Measurements from ENCODE around the gene LPP. TPM values are rescaled to one million over a fixed set of nuclear protein-coding genes. Genes with fewer than 3 reads are reported as not detected.

LPP gene
- total and polyA plus RNA-seq, 9 of the 15 experiments (the other 6 are each of a cell fraction or from before 2014, with no cell fraction given): 0.07 to 0.18 TPM; not detected in 7

DNA sequence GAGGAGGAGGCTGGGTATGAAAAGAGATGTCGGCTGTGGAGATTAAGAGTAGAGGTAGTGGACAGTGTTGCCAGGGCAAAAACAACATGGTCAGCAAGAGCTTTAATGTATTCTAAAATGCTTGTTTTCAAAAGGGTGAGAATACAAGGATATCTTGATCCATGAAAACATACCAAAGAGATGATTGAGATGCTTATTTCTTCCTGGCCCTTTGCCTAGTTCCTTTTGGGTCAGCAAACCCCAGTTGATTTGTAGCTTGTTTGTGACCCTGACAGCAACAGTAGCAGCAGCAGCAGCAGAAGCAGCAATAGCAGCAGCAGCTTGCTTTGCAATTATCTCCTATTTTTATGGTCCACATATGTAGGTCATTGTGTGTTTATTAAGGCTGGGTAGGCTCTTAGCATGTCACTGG, 337.3 kb downstream of the LPP start:
- intact Hi-C loops (cut with micrococcal nuclease) (no loop called here), in situ Hi-C loops (cut with MboI) (no loop called here)
- TF ChIP-seq ZNF445 (CRISPR knock-in tag; IDR thresholded peaks at IDR 0.05; ENCODE audit: low read depth) (no peak), PTTG1 (tag; IDR thresholded peaks at IDR 0.05; ENCODE audit: low read depth) (no peak), FOXM1 (IDR thresholded peaks at IDR 0.05; ENCODE audit: low read depth) (no peak), FOXM1 (CRISPR knock-in tag; IDR thresholded peaks at IDR 0.05; ENCODE audit: low read depth) (no peak)
- Histone ChIP-seq H3K27me3 (ENCODE audit: control insufficient read depth in 2 of 2, insufficient read depth in 2 of 2, low read length in 2 of 2) (no peaks in the 10 kb centered on the region), H3K4me2 (ENCODE audit: insufficient read depth, low read length) (no peak overlapping the region), H4K20me1 (replicated peaks; ENCODE audit: control insufficient read depth, insufficient read depth, low read length) (no peaks in the 10 kb centered on the region), H3K9ac (ENCODE audit: insufficient read depth in 1 of 2, low read depth in 2 of 2, low read length in 2 of 2) (no peak overlapping the region), H3K4me1 (replicated peaks in 1 of 2; ENCODE audit: control insufficient read depth in 2 of 2, insufficient read depth in 2 of 2, low read length in 2 of 2) (no peaks in the 10 kb centered on the region), H3K4me3 (no peak overlapping the region), H3K9me3 (replicated peaks; ENCODE audit: control insufficient read depth, insufficient read depth, low read depth, low read length) (no peaks in the 10 kb centered on the region), H3K79me2 (ENCODE audit: control insufficient read depth, insufficient read depth, low read length) (no peaks in the 10 kb centered on the region), H3K36me3 (ENCODE audit: control insufficient read depth, insufficient read depth, low read length) (no peaks in the 10 kb centered on the region), H2AFZ (ENCODE audit: low read depth, low read length) (no peak overlapping the region), H3K27ac (ENCODE audit: extremely low read depth, low read depth, low read length) (no peak overlapping the region), H3K9me1 (ENCODE audit: control insufficient read depth, insufficient read depth, low read length) (no peaks in the 10 kb centered on the region)
- DNase-seq (ENCODE audit: extremely low read depth in 1 of 4, low spot score in 3 of 4) (no peak), FAIRE-seq (no peak), ATAC-seq (no peak)
- 0% methylated on average over 1 of the region's 1 CpG for WGBS (ENCODE audit: insufficient coverage, low coverage, missing lambda C conversion rate)
- CTCF ChIA-PET (ENCODE audit: low intra/inter-chr PET ratio): no interaction called here
- BruUV-seq (replicated peaks): no TSS peak
- POLR2A ChIA-PET: no interaction called here

- no peaks in the 10 kb centered on the region for H3K9me3 ChIP-seq (replicated peaks; ENCODE audit: control insufficient read depth, insufficient read depth, low read depth, low read length)
- H4K20me1 ChIP-seq (replicated peaks; ENCODE audit: control insufficient read depth, insufficient read depth, low read length): no peaks in the 10 kb centered on the region
- WGBS (ENCODE audit: insufficient coverage, low coverage, missing lambda C conversion rate): 0% methylated on average over 3 of the region's 3 CpGs
- intact Hi-C loops (cut with micrococcal nuclease): no loop called here
- no peaks in the 10 kb centered on the region for H3K27me3 ChIP-seq (ENCODE audit: control insufficient read depth in 2 of 2, insufficient read depth in 2 of 2, low read length in 2 of 2)
- no peaks in the 10 kb centered on the region for H3K36me3 ChIP-seq (ENCODE audit: control insufficient read depth, insufficient read depth, low read length)
- H3K4me1 ChIP-seq (replicated peaks in 1 of 2; ENCODE audit: control insufficient read depth in 2 of 2, insufficient read depth in 2 of 2, low read length in 2 of 2): no peaks in the 10 kb centered on the region
- no peak overlapping the region for H2AFZ ChIP-seq (ENCODE audit: low read depth, low read length)
- no peak overlapping the region for H3K4me2 ChIP-seq (ENCODE audit: insufficient read depth, low read length)
- TF ChIP-seq RUNX1 (IDR thresholded peaks at IDR 0.05; ENCODE audit: low read depth) (no peak), L3MBTL2 (IDR thresholded peaks at IDR 0.05) (no peak), SNAPC5 (CRISPR knock-in tag; IDR thresholded peaks at IDR 0.05) (no peak), CEBPB (tag; IDR thresholded peaks at IDR 0.05) (no peak), HNRNPL (IDR thresholded peaks at IDR 0.05; ENCODE audit: low read depth, low read length) (no peak), ZNF316 (IDR thresholded peaks at IDR 0.05) (no peak), CEBPG (CRISPR knock-in tag; IDR thresholded peaks at IDR 0.05) (no peak), CEBPG (tag; conservative IDR thresholded peaks at IDR 0.05 in 1 of 2, IDR thresholded peaks at IDR 0.05 in 1 of 2) (no peak), PHB (CRISPR knock-in tag; IDR thresholded peaks at IDR 0.05) (no peak), ZNF77 (CRISPR knock-in tag; IDR thresholded peaks at IDR 0.05) (no peak)
- CTCF ChIA-PET (ENCODE audit: low intra/inter-chr PET ratio): no interaction called here
- no peak overlapping the region for H3K9ac ChIP-seq (ENCODE audit: insufficient read depth in 1 of 2, low read depth in 2 of 2, low read length in 2 of 2)
- in situ Hi-C loops (cut with MboI): no loop called here
- POLR2A ChIA-PET: no interaction called here
- no peak for ATAC-seq
- no peak for DNase-seq (ENCODE audit: extremely low read depth in 1 of 4, low spot score in 3 of 4)
- no TSS peak for BruUV-seq (replicated peaks)
- no peak for FAIRE-seq
- no peak overlapping the region for H3K27ac ChIP-seq (ENCODE audit: extremely low read depth, low read depth, low read length)
- no peaks in the 10 kb centered on the region for H3K9me1 ChIP-seq (ENCODE audit: control insufficient read depth, insufficient read depth, low read length)
- no peaks in the 10 kb centered on the region for H3K79me2 ChIP-seq (ENCODE audit: control insufficient read depth, insufficient read depth, low read length)
- H3K4me3 ChIP-seq: no peak overlapping the region
These were observed 342.4 kb downstream of the LPP start for GRCh38 chr3:188496390-188496789.

Measured in K562 (cell line).